Neural crest cell (in vitro differentiated cells): ENCODE data around the gene AATK. TPM values are rescaled to one million over a fixed set of nuclear protein-coding genes. Genes with fewer than 3 reads are reported as not detected.

Source experiments
- DNase-seq: peaks from one replicate; pipeline ENCODE4 v3.0.0; 2021; ENCODE audit warnings: low read depth, mixed read lengths, low spot score
- H3K27ac Mint-ChIP-seq: one replicate; pipeline ENCODE4 v1.8.0; 2021; ENCODE audit warnings: mild to moderate bottlenecking, mixed read lengths; ENCODE audit not compliant: unreplicated experiment
- H3K27me3 Mint-ChIP-seq: 2 replicates; pipeline ENCODE4 v1.8.0; 2021; ENCODE audit warnings: low read depth, mild to moderate bottlenecking, mixed read lengths
- H3K36me3 Mint-ChIP-seq: 2 replicates; pipeline ENCODE4 v1.8.0; 2021; ENCODE audit warnings: low read depth, mild to moderate bottlenecking, mixed read lengths
- H3K4me1 Mint-ChIP-seq: 2 replicates; pipeline ENCODE4 v1.8.0; 2021; ENCODE audit warnings: mixed read lengths
- H3K4me3 Mint-ChIP-seq: one replicate; pipeline ENCODE4 v1.8.0; 2021; ENCODE audit warnings: mild to moderate bottlenecking, mixed read lengths
- H3K9me3 Mint-ChIP-seq: 2 replicates; pipeline ENCODE4 v1.8.0; 2021; ENCODE audit warnings: mixed read lengths
- total RNA-seq: library from RNA; stranded (reverse); gene quantifications from 2 replicates; pipeline ENCODE4 v1.2.1, GENCODE V29; 2021
- TF ChIP-seq, protein P1 (sequence below): fragments of 200-600 bp; sonication (generic); conservative IDR thresholded peaks from 2 replicates; pipeline ENCODE4 v1.5.0; 2021; ENCODE audit warnings: antibody characterized with exemption, mild to moderate bottlenecking

Gene AATK
- total RNA-seq, 1 donor from 2014 or later: 6.0 TPM

DNA sequence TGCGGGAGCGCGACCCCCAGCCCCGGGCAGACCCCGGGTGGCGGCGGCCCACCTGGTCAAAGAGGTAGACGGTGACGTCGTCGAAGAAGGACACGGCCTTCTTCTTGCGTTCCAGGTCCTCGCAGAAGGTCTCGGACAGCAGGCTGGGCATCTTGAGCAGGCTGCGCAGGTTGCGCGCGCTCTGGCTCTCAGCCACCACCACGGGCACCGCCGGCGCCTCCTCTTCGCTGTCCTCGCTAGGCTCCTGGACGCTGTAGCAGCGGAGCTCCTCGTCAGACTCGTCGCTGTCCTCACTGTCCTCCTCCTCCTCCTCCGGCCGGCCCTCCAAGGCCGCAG is 45.9 kb downstream of the AATK start:
- Mint-ChIP-seq H3K36me3 (no peaks in the 10 kb centered on the region), H3K4me1 (peaks cover 5% of the 10 kb centered on the region), H3K4me3 (no peak overlapping the region), H3K27me3 (peaks cover 3% of the 10 kb centered on the region), H3K9me3 (no peaks in the 10 kb centered on the region), H3K27ac (no peak overlapping the region)
- no peak for DNase-seq
- TF ChIP-seq, protein P1, sequence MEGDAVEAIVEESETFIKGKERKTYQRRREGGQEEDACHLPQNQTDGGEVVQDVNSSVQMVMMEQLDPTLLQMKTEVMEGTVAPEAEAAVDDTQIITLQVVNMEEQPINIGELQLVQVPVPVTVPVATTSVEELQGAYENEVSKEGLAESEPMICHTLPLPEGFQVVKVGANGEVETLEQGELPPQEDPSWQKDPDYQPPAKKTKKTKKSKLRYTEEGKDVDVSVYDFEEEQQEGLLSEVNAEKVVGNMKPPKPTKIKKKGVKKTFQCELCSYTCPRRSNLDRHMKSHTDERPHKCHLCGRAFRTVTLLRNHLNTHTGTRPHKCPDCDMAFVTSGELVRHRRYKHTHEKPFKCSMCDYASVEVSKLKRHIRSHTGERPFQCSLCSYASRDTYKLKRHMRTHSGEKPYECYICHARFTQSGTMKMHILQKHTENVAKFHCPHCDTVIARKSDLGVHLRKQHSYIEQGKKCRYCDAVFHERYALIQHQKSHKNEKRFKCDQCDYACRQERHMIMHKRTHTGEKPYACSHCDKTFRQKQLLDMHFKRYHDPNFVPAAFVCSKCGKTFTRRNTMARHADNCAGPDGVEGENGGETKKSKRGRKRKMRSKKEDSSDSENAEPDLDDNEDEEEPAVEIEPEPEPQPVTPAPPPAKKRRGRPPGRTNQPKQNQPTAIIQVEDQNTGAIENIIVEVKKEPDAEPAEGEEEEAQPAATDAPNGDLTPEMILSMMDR: peak; percentile 15

DNA sequence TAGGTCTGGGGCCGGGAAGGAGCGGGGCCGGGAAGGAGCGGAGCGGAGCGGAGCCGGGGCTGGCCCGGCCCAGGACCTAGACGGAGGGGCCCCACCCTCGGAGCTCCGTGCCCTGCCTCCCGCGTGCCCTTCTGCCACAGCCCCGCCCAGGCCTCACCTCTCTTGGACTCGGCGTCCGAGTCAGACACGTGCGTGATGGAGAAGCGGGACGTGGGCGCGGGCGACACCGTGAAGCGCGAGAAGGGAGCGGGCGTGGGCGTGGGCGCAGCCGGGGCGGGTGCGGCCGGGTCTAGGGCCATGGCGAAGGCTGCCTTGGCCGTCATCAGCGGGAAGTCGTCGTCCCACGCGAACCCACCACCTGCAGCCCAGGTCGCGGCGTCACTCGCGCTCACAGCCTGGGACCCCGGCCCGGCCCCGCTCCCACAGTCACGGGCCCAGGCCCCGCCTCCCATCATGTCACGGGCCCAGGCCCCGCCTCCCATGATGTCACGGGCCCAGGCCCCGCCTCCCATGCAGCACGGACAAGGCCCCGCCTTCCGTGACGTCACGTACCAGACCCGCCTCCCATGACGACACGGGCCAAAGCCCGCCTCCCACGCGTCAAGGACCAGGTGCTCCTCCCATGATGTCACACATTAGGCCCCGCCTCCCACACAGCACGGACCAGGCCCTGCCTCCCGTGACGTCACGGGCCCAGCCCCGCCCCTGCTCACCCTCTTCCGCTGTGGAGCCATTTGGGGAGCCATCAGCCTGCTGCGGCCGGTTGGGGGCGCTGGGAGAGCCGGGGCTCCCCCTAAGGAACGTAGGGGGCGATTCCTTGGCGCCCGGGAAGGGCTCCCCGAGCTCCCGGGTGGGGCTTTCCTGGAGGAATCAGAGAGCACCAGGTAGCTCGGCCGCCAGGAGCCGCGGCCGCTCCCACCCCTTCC is 46.5 kb downstream of the AATK start:
- peak; percentile 85 for DNase-seq
- H3K27me3 Mint-ChIP-seq: peaks cover 3% of the 10 kb centered on the region
- peaks cover 9% of the 10 kb centered on the region for H3K4me1 Mint-ChIP-seq
- H3K9me3 Mint-ChIP-seq: no peaks in the 10 kb centered on the region
- no peaks in the 10 kb centered on the region for H3K36me3 Mint-ChIP-seq
- H3K27ac Mint-ChIP-seq: peak overlapping the region; percentile 86
- peak overlapping the region; percentile 34 for H3K4me3 Mint-ChIP-seq
- TF ChIP-seq, protein P1: peak; percentile 24

DNA sequence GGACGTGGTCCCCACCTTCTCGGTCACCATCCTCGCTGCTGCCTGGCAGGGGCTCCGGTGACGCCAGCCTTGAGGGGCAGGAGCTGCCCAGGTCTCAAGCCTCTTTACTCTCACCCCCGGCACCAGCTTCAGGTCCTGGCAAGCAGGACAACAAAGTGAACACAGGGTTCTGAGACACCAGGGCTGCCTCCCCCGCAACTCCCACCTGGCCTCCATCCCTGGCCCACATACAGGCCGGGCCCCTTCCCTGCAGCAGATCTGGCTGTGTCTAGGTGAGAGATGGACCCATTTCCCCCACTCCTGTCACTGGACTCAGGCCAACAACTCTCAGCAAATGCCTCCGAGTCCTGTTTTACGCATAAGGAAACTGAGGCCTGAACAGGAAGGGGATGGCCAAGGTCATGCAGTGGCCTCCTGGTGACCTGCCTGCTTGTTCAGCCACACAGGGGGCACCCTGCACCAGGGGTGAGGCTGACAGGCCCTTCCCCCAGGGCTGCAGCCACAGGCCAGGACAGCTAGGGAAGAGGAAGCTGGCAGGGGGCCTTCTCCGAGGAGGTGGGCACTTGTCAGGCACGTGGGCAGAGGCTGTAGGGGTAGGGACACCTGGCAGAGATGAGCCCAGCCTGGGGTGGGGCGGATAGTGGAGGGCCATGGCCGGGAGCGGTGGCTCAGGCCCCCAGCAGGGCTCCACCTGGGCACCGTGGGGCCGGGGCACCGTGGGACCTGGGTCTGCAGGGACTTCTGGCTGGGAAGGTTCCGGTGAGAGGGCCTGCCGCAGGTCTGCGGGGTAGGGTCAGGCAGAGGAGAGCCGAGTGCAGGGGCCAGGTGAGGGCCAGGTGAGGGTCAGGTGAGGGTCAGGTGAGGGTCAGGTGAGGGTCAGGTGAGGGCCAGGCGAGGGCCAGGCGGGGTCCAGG is 47.5 kb downstream of the AATK start:
- Mint-ChIP-seq H3K4me1 (peaks cover 9% of the 10 kb centered on the region), H3K27me3 (peaks cover 3% of the 10 kb centered on the region), H3K9me3 (no peaks in the 10 kb centered on the region), H3K4me3 (peak overlapping the region; percentile 33), H3K36me3 (no peaks in the 10 kb centered on the region), H3K27ac (no peak overlapping the region)
- no peak for DNase-seq
- TF ChIP-seq, protein P1: no peak

DNA sequence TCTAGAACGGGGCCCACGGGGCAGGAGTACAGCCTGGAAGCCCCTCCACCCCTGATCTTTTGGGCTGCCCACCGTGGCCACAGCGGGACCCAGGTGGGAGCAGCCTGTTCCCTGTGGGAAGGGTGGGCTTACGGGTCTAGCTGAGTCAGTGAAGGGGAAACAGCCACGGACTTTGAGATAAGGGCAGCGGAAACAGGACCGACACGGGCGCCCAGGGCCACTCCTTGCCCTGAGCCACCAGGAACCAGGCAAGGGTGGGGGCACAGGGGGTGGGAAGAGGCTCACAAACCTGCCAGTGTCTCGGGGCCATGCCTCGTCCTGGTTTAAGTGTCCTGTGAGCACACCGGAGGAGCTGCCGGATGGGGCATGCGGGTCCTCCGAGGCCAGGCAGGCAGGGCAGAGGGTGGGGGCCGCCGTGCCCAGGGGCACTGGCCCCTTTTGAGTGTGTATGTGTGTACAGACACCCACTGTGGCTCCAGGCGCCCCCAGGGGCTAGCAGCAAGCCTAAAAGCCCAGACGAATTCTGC is 48.3 kb downstream of the AATK start:
- Mint-ChIP-seq H3K4me1 (peaks cover 9% of the 10 kb centered on the region), H3K9me3 (no peaks in the 10 kb centered on the region), H3K27me3 (peaks cover 3% of the 10 kb centered on the region), H3K36me3 (no peaks in the 10 kb centered on the region), H3K27ac (no peak overlapping the region), H3K4me3 (peak overlapping the region; percentile 33)
- TF ChIP-seq, protein P1: no peak
- DNase-seq: no peak

DNA sequence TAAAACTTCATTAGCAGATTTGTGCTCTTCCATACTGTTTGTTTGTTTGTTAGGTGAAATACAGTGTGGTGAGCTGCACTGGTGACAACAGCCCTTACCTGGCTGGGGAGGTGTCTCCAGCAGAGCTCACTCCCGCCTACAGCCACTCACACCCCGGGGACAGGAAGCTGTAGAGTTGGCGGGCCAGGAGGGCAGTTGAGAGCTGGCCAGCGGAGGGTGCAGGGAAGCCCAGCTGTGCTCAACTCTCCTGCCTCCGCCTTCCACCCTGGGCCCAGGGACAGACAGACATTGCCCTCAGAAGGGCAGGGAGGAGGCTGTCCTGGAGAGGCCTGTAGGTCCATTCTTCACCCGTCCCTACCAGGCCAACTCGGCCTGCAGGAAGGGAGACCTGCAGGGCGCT is 49.3 kb downstream of the AATK start:
- H3K9me3 Mint-ChIP-seq: no peaks in the 10 kb centered on the region
- peaks cover 9% of the 10 kb centered on the region for H3K4me1 Mint-ChIP-seq
- H3K36me3 Mint-ChIP-seq: no peaks in the 10 kb centered on the region
- TF ChIP-seq, protein P1: no peak
- no peak for DNase-seq
- no peak overlapping the region for H3K27ac Mint-ChIP-seq
- H3K27me3 Mint-ChIP-seq: peaks cover 3% of the 10 kb centered on the region
- H3K4me3 Mint-ChIP-seq: no peak overlapping the region
